HEK293 (cell line): ENCODE results near the gene SH3BP1.

ENCODE experiments used
- BCL6B ChIP-seq: fragments of 450-650 bp; formaldehyde crosslinking; IDR thresholded peaks from 2 replicates; pipeline ENCODE4 v1.5.1; 2017; ENCODE audit warnings: missing biosample characterization, missing genetic modification characterization
- CTCF ChIP-seq: fragments of 450-650 bp; formaldehyde crosslinking; IDR thresholded peaks from 2 replicates; pipeline ENCODE4 v1.5.1; 2016; ENCODE audit warnings: missing biosample characterization, missing genetic modification characterization
- GLI4 ChIP-seq: fragments of 450-650 bp; formaldehyde crosslinking; IDR thresholded peaks from 2 replicates; pipeline ENCODE4 v1.5.1; 2016; ENCODE audit warnings: missing biosample characterization, missing genetic modification characterization
- KLF1 ChIP-seq: fragments of 450-650 bp; formaldehyde crosslinking; IDR thresholded peaks from 2 replicates; pipeline ENCODE4 v1.5.1; 2016; ENCODE audit warnings: missing biosample characterization, missing genetic modification characterization
- MEIS1 ChIP-seq: sonication (generic); formaldehyde crosslinking; IDR thresholded peaks from 2 replicates; pipeline ENCODE4 v1.8.1; 2022; ENCODE audit warnings: missing genetic modification reagents, mild to moderate bottlenecking, borderline replicate concordance
- OSR2 ChIP-seq: fragments of 450-650 bp; formaldehyde crosslinking; IDR thresholded peaks from 2 replicates; pipeline ENCODE4 v1.5.1; 2016; ENCODE audit warnings: missing biosample characterization, missing genetic modification characterization
- PRDM2 ChIP-seq: fragments of 450-650 bp; formaldehyde crosslinking; IDR thresholded peaks from 2 replicates; pipeline ENCODE4 v1.5.1; 2016; ENCODE audit warnings: missing biosample characterization, missing genetic modification characterization, borderline replicate concordance
- ZBTB1 ChIP-seq: fragments of 450-650 bp; formaldehyde crosslinking; IDR thresholded peaks from 2 replicates; pipeline ENCODE4 v1.5.1; 2016; ENCODE audit warnings: missing biosample characterization, missing genetic modification characterization
- ZBTB44 ChIP-seq: fragments of 450-650 bp; IDR thresholded peaks from 2 replicates; pipeline ENCODE4 v1.5.1; 2018; ENCODE audit warnings: missing biosample characterization, mild to moderate bottlenecking, missing genetic modification characterization
- ZFP3 ChIP-seq: fragments of 450-650 bp; formaldehyde crosslinking; IDR thresholded peaks from 2 replicates; pipeline ENCODE4 v1.5.1; 2016; ENCODE audit warnings: low read depth, missing biosample characterization, missing genetic modification characterization
- ZNF138 ChIP-seq: fragments of 450-650 bp; formaldehyde crosslinking; IDR thresholded peaks from 2 replicates; pipeline ENCODE4 v1.5.1; 2016; ENCODE audit warnings: missing biosample characterization, missing genetic modification characterization, borderline replicate concordance
- ZNF155 ChIP-seq: fragments of 450-650 bp; formaldehyde crosslinking; IDR thresholded peaks from 2 replicates; pipeline ENCODE4 v1.5.1; 2016; ENCODE audit warnings: missing biosample characterization, missing genetic modification characterization
- ZNF16 ChIP-seq: fragments of 450-650 bp; formaldehyde crosslinking; IDR thresholded peaks from 2 replicates; pipeline ENCODE4 v1.5.1; 2016; ENCODE audit warnings: low read depth, missing biosample characterization, missing genetic modification characterization
- ZNF19 ChIP-seq: fragments of 450-650 bp; formaldehyde crosslinking; IDR thresholded peaks from 2 replicates; pipeline ENCODE4; 2016; ENCODE audit warnings: missing biosample characterization, missing genetic modification characterization, low read depth
- ZNF2 ChIP-seq: fragments of 450-650 bp; formaldehyde crosslinking; IDR thresholded peaks from 2 replicates; pipeline ENCODE4 v1.5.1; 2016; ENCODE audit warnings: missing biosample characterization, missing genetic modification characterization
- ZNF221 ChIP-seq: fragments of 450-650 bp; formaldehyde crosslinking; IDR thresholded peaks from 2 replicates; pipeline ENCODE4 v1.5.1; 2017; ENCODE audit warnings: missing biosample characterization, missing genetic modification characterization, borderline replicate concordance
- ZNF223 ChIP-seq: fragments of 450-650 bp; formaldehyde crosslinking; IDR thresholded peaks from 2 replicates; pipeline ENCODE4 v1.5.1; 2016; ENCODE audit warnings: missing biosample characterization, missing genetic modification characterization
- ZNF292 ChIP-seq: fragments of 450-650 bp; formaldehyde crosslinking; IDR thresholded peaks from 2 replicates; pipeline ENCODE4 v1.5.1; 2016; ENCODE audit warnings: low read depth, missing biosample characterization, missing genetic modification characterization, borderline replicate concordance
- ZNF433 ChIP-seq: fragments of 450-650 bp; formaldehyde crosslinking; IDR thresholded peaks from 2 replicates; pipeline ENCODE4 v1.5.1; 2016; ENCODE audit warnings: missing biosample characterization, missing genetic modification characterization, low read depth
- ZNF521 ChIP-seq: fragments of 450-650 bp; formaldehyde crosslinking; IDR thresholded peaks from 2 replicates; pipeline ENCODE4 v1.5.1; 2017; ENCODE audit warnings: missing biosample characterization, mild to moderate bottlenecking, missing genetic modification characterization
- ZNF596 ChIP-seq: fragments of 450-650 bp; IDR thresholded peaks from 2 replicates; pipeline ENCODE4 v1.5.0; 2018; ENCODE audit warnings: missing biosample characterization, mild to moderate bottlenecking, missing genetic modification characterization, moderate library complexity
- ZNF621 ChIP-seq: fragments of 450-650 bp; formaldehyde crosslinking; IDR thresholded peaks from 2 replicates; pipeline ENCODE4 v1.5.1; 2017; ENCODE audit warnings: missing biosample characterization, missing genetic modification characterization
- ZNF645 ChIP-seq: fragments of 450-650 bp; formaldehyde crosslinking; IDR thresholded peaks from 2 replicates; pipeline ENCODE4; 2016; ENCODE audit warnings: missing biosample characterization, missing genetic modification characterization
- ZNF777 ChIP-seq: fragments of 450-650 bp; formaldehyde crosslinking; IDR thresholded peaks from 2 replicates; pipeline ENCODE4 v1.5.1; 2017; ENCODE audit warnings: missing biosample characterization, missing genetic modification characterization, borderline replicate concordance
- ZNF843 ChIP-seq: fragments of 450-650 bp; formaldehyde crosslinking; IDR thresholded peaks from 2 replicates; pipeline ENCODE4 v1.5.1; 2016; ENCODE audit warnings: missing biosample characterization, missing genetic modification characterization
- TF ChIP-seq, protein P1 (sequence below): fragments of 450-650 bp; formaldehyde crosslinking; IDR thresholded peaks from 2 replicates; pipeline ENCODE4 v1.5.1; 2016; ENCODE audit warnings: missing biosample characterization, missing genetic modification characterization

SH3BP1 gene

GRCh38 chr22:37676736-37677492 is 37.4 kb downstream of the SH3BP1 start (continued):
- TF ChIP-seq ZNF596 (tag by site-specific recombination) (no peak), ZNF645 (no peak), ZNF777 (tag by site-specific recombination) (no peak), ZNF433 (no peak), ZNF223 (tag by site-specific recombination) (no peak), ZNF2 (no peak; the same call in 1 of the 2 replicates), GLI4 (tag by site-specific recombination) (no peak), ZNF221 (tag by site-specific recombination) (no peak; the same call in 1 of the 2 replicates), KLF1 (tag by site-specific recombination) (peak; percentile 99), ZNF843 (peak; percentile 24; the same call in 1 of the 2 replicates), ZNF621 (tag by site-specific recombination) (no peak), ZNF155 (tag by site-specific recombination) (no peak), MEIS1 (CRISPR knock-in tag) (no peak), ZNF138 (tag by site-specific recombination) (no peak), ZBTB1 (tag by site-specific recombination) (no peak), ZNF521 (no peak), ZNF19 (tag by site-specific recombination) (no peak), PRDM2 (tag by site-specific recombination) (no peak), CTCF (tag by site-specific recombination) (no peak), BCL6B (tag by site-specific recombination) (peak; percentile 60; the same call in 1 of the 2 replicates), ZNF16 (no peak), ZBTB44 (tag by site-specific recombination) (no peak), ZFP3 (no peak), OSR2 (tag by site-specific recombination) (peak; percentile 39; the same call in 1 of the 2 replicates), ZNF292 (tag by site-specific recombination) (no peak)
- TF ChIP-seq, protein P1, sequence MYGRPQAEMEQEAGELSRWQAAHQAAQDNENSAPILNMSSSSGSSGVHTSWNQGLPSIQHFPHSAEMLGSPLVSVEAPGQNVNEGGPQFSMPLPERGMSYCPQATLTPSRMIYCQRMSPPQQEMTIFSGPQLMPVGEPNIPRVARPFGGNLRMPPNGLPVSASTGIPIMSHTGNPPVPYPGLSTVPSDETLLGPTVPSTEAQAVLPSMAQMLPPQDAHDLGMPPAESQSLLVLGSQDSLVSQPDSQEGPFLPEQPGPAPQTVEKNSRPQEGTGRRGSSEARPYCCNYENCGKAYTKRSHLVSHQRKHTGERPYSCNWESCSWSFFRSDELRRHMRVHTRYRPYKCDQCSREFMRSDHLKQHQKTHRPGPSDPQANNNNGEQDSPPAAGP = peak; percentile 96
